GM23338 (cell line): Measurements from ENCODE around the gene ROR1. TPM values are rescaled to one million over a fixed set of nuclear protein-coding genes. Genes with fewer than 3 reads are reported as not detected.

ENCODE experiments used
- ATAC-seq: fragments of 200-7000 bp; cut with Tn5 transposase; 3 replicates; pipeline ENCODE4 v1.9.1; 2020
- DNase-seq: peaks from one replicate; pipeline ENCODE4 v3.0.0-alpha.2; 2015; ENCODE audit warnings: low spot score
- H2AFZ ChIP-seq: fragments of 200-600 bp; sonication (generic); 2 replicates; pipeline ENCODE4 v1.8.0; 2016; ENCODE audit warnings: antibody characterized with exemption, mild to moderate bottlenecking, moderate library complexity
- H3F3A ChIP-seq: fragments of 200-600 bp; sonication (generic); replicated peaks from 2 replicates; pipeline ENCODE4 v1.8.0; 2017; ENCODE audit warnings: antibody characterized with exemption, mixed run types, low read depth
- H3K27ac ChIP-seq: fragments of 200-600 bp; sonication (generic); 2 replicates; pipeline ENCODE4 v1.6.1; 2016; ENCODE audit warnings: low read depth
- H3K27me3 ChIP-seq: fragments of 200-600 bp; sonication (generic); 2 replicates; pipeline ENCODE4 v1.8.0; 2016; ENCODE audit warnings: mild to moderate bottlenecking, mixed run types, moderate library complexity; ENCODE audit not compliant: insufficient read depth
- H3K36me3 ChIP-seq: fragments of 200-600 bp; sonication (generic); 2 replicates; pipeline ENCODE4 v1.8.0; 2016; ENCODE audit warnings: mild to moderate bottlenecking; ENCODE audit not compliant: insufficient read depth
- H3K4me1 ChIP-seq: fragments of 200-600 bp; sonication (generic); 2 replicates; pipeline ENCODE4 v1.8.0; 2016; ENCODE audit warnings: mild to moderate bottlenecking, moderate library complexity; ENCODE audit not compliant: insufficient read depth
- H3K4me2 ChIP-seq: fragments of 200-600 bp; sonication (generic); 2 replicates; pipeline ENCODE4 v1.7.1; 2017; ENCODE audit warnings: mixed run types
- H3K4me3 ChIP-seq: fragments of 200-600 bp; sonication (generic); 2 replicates; pipeline ENCODE4 v1.6.1; 2016; ENCODE audit warnings: mixed run types
- H3K79me2 ChIP-seq: fragments of 200-600 bp; sonication (generic); replicated peaks from 2 replicates; pipeline ENCODE4 v1.8.0; 2017; ENCODE audit warnings: mild to moderate bottlenecking; ENCODE audit not compliant: insufficient read depth
- H3K9me2 ChIP-seq: fragments of 200-600 bp; sonication (generic); 2 replicates; pipeline ENCODE4 v1.8.0; 2017; ENCODE audit not compliant: insufficient read depth
- H4K20me1 ChIP-seq: fragments of 200-600 bp; sonication (generic); replicated peaks from 2 replicates; pipeline ENCODE4 v1.8.0; 2017; ENCODE audit warnings: mild to moderate bottlenecking; ENCODE audit not compliant: insufficient read depth
- H3K27ac Mint-ChIP-seq: 2 replicates; pipeline ENCODE4 v1.8.0; 2020; ENCODE audit warnings: inconsistent platforms, mild to moderate bottlenecking, moderate library complexity, mixed read lengths
- H3K27me3 Mint-ChIP-seq: 3 replicates; pipeline ENCODE4 v1.8.0; 2022; ENCODE audit warnings: low read depth, mild to moderate bottlenecking, moderate library complexity, mixed read lengths, inconsistent platforms; ENCODE audit not compliant: insufficient read depth, poor library complexity
- H3K36me3 Mint-ChIP-seq: 3 replicates; pipeline ENCODE4 v1.8.0; 2021; ENCODE audit warnings: low read depth, mild to moderate bottlenecking, inconsistent platforms, moderate library complexity, mixed read lengths
- H3K4me1 Mint-ChIP-seq: 3 replicates; pipeline ENCODE4 v1.8.0; 2020; ENCODE audit warnings: mild to moderate bottlenecking, inconsistent platforms, mixed read lengths
- H3K4me3 Mint-ChIP-seq: 3 replicates; pipeline ENCODE4 v1.8.0; 2021; ENCODE audit warnings: moderate library complexity, mild to moderate bottlenecking, inconsistent platforms, mixed read lengths
- H3K9me3 Mint-ChIP-seq: 3 replicates; pipeline ENCODE4 v1.8.0; 2020; ENCODE audit warnings: moderate library complexity, mild to moderate bottlenecking, inconsistent platforms, mixed read lengths
- EZH2 ChIP-seq: fragments of 200-600 bp; sonication (generic); IDR thresholded peaks from one replicate; pipeline ENCODE4 v1.8.0; 2017; ENCODE audit warnings: antibody characterized with exemption, mild to moderate bottlenecking, low read depth; ENCODE audit not compliant: unreplicated experiment
- POLR2AphosphoS5 ChIP-seq: IDR thresholded peaks from 2 replicates; pipeline ENCODE4 v1.6.1; 2016; ENCODE audit warnings: antibody characterized with exemption, low read depth
- REST ChIP-seq: IDR thresholded peaks from one replicate; pipeline ENCODE4 v1.6.1; 2018; ENCODE audit warnings: antibody characterized with exemption; ENCODE audit not compliant: unreplicated experiment
- polyA plus RNA-seq: library from polyadenylated mRNA; unstranded; fragments of >200 nt; fragmentation: Nextera tagmentation; extraction: Ambion mirVana; gene quantifications from 2 replicates; pipeline ENCODE4 v1.2.1, GENCODE V29; 2016
- total RNA-seq: library from RNA; depleted of rRNA; stranded (reverse); fragments of >200 nt; shearing (Covaris generic); gene quantifications from 2 replicates; pipeline ENCODE4 v1.2.3, GENCODE V29; 2014
- TF ChIP-seq, protein P1 (sequence below): fragments of 250-450 bp; sonication (Bioruptor Pico); IDR thresholded peaks from 2 replicates; pipeline ENCODE4 v1.5.0; 2020; ENCODE audit warnings: mild to moderate bottlenecking, moderate library complexity

ROR1 gene
- total and polyA plus RNA-seq, 2 experiments from 2014 or later: 59.7 to 96.0 TPM

- H3K36me3 Mint-ChIP-seq: peaks cover 33% of the 10 kb centered on the region; the same call in 2 of the 3 replicates
- H3F3A ChIP-seq: no peaks in the 10 kb centered on the region; the same call in 1 of the 2 replicates
These were observed 376.4 kb downstream of the ROR1 start for GRCh38 chr1:64150266-64150665.

GRCh38 chr1:64150729-64151230, 377.0 kb downstream of the ROR1 start:
- TF ChIP-seq, protein P1, sequence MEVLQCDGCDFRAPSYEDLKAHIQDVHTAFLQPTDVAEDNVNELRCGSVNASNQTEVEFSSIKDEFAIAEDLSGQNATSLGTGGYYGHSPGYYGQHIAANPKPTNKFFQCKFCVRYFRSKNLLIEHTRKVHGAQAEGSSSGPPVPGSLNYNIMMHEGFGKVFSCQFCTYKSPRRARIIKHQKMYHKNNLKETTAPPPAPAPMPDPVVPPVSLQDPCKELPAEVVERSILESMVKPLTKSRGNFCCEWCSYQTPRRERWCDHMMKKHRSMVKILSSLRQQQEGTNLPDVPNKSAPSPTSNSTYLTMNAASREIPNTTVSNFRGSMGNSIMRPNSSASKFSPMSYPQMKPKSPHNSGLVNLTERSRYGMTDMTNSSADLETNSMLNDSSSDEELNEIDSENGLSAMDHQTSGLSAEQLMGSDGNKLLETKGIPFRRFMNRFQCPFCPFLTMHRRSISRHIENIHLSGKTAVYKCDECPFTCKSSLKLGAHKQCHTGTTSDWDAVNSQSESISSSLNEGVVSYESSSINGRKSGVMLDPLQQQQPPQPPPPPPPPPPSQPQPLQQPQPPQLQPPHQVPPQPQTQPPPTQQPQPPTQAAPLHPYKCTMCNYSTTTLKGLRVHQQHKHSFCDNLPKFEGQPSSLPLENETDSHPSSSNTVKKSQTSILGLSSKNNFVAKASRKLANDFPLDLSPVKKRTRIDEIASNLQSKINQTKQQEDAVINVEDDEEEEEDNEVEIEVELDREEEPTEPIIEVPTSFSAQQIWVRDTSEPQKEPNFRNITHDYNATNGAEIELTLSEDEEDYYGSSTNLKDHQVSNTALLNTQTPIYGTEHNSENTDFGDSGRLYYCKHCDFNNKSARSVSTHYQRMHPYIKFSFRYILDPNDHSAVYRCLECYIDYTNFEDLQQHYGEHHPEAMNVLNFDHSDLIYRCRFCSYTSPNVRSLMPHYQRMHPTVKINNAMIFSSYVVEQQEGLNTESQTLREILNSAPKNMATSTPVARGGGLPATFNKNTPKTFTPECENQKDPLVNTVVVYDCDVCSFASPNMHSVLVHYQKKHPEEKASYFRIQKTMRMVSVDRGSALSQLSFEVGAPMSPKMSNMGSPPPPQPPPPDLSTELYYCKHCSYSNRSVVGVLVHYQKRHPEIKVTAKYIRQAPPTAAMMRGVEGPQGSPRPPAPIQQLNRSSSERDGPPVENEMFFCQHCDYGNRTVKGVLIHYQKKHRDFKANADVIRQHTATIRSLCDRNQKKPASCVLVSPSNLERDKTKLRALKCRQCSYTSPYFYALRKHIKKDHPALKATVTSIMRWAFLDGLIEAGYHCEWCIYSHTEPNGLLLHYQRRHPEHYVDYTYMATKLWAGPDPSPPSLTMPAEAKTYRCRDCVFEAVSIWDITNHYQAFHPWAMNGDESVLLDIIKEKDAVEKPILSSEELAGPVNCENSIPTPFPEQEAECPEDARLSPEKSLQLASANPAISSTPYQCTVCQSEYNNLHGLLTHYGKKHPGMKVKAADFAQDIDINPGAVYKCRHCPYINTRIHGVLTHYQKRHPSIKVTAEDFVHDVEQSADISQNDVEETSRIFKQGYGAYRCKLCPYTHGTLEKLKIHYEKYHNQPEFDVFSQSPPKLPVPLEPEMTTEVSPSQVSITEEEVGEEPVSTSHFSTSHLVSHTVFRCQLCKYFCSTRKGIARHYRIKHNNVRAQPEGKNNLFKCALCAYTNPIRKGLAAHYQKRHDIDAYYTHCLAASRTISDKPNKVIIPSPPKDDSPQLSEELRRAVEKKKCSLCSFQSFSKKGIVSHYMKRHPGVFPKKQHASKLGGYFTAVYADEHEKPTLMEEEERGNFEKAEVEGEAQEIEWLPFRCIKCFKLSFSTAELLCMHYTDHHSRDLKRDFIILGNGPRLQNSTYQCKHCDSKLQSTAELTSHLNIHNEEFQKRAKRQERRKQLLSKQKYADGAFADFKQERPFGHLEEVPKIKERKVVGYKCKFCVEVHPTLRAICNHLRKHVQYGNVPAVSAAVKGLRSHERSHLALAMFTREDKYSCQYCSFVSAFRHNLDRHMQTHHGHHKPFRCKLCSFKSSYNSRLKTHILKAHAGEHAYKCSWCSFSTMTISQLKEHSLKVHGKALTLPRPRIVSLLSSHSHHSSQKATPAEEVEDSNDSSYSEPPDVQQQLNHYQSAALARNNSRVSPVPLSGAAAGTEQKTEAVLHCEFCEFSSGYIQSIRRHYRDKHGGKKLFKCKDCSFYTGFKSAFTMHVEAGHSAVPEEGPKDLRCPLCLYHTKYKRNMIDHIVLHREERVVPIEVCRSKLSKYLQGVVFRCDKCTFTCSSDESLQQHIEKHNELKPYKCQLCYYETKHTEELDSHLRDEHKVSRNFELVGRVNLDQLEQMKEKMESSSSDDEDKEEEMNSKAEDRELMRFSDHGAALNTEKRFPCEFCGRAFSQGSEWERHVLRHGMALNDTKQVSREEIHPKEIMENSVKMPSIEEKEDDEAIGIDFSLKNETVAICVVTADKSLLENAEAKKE (CRISPR knock-in tag): no peak
- no peaks in the 10 kb centered on the region for H3K9me3 Mint-ChIP-seq
- no peak for DNase-seq
- H3K36me3 ChIP-seq: 0 out of 2 replicates have a peak, but pooled peaks cover 5% of the 10 kb centered on the region
- no peak overlapping the region for H3K27ac Mint-ChIP-seq
- H2AFZ ChIP-seq: no peak overlapping the region
- peaks cover 2% of the 10 kb centered on the region for H3K27me3 Mint-ChIP-seq
- no peak overlapping the region for H3K4me2 ChIP-seq
- peaks cover 48% of the 10 kb centered on the region for H3K4me1 Mint-ChIP-seq
- H3K4me3 ChIP-seq: no peak overlapping the region
- ATAC-seq: no peak
- no peaks in the 10 kb centered on the region for H3K27me3 ChIP-seq
- no peaks in the 10 kb centered on the region; the same call in 1 of the 2 replicates for H3F3A ChIP-seq
- H3K79me2 ChIP-seq: no peaks in the 10 kb centered on the region
- no peaks in the 10 kb centered on the region; the same call in 1 of the 2 replicates for H4K20me1 ChIP-seq
- peaks cover 28% of the 10 kb centered on the region; the same call in 2 of the 3 replicates for H3K36me3 Mint-ChIP-seq
- no peaks in the 10 kb centered on the region; the same call in 1 of the 2 replicates for H3K9me2 ChIP-seq
- H3K27ac ChIP-seq: no peak overlapping the region
- H3K4me1 ChIP-seq: peaks cover 23% of the 10 kb centered on the region
- no peak overlapping the region for H3K4me3 Mint-ChIP-seq

More at GRCh38 chr1:64150266-64150665, 376.4 kb downstream of the ROR1 start:
- H3K9me3 Mint-ChIP-seq: no peaks in the 10 kb centered on the region
- Histone ChIP-seq H3K27me3 (no peaks in the 10 kb centered on the region), H2AFZ (no peak overlapping the region), H4K20me1 (no peaks in the 10 kb centered on the region; the same call in 1 of the 2 replicates), H3K36me3 (0 out of 2 replicates have a peak, but pooled peaks cover 5% of the 10 kb centered on the region), H3K4me3 (no peak overlapping the region), H3K27ac (no peak overlapping the region), H3K9me2 (no peaks in the 10 kb centered on the region; the same call in 1 of the 2 replicates), H3K4me1 (peaks cover 23% of the 10 kb centered on the region), H3K4me2 (no peak overlapping the region), H3K79me2 (no peaks in the 10 kb centered on the region)
- no peak for DNase-seq
- H3K27me3 Mint-ChIP-seq: peaks cover 2% of the 10 kb centered on the region
- ATAC-seq: no peak
- peaks cover 45% of the 10 kb centered on the region for H3K4me1 Mint-ChIP-seq
- H3K27ac Mint-ChIP-seq: no peak overlapping the region
- TF ChIP-seq REST (no peak), POLR2AphosphoS5 (no peak), EZH2 (no peak)
- H3K4me3 Mint-ChIP-seq: no peak overlapping the region
